Measurements from ENCODE around the gene PARD3.

DNA sequence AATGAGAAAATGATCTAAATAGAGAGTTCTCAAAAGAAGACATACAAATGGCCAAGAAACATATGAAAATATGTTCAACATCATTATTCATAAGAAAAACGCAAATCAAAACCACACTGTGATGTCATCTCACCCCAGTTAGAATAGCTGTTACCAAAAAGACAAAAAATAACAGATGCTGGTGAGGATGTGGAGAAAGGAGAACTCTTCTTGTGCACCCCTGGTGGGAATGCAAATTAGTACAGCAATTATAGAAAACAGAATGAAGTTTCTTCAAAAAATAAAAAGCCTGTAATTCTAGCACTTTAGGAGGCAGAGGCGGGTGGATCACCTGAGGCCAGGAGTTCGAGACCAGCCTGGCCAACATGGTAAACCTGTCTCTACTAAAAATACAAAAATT is 199.3 kb downstream of the PARD3 start:
- no peak for TF ChIP-seq EZH2 (IDR thresholded peaks at IDR 0.05; ENCODE audit: insufficient read depth, poor library complexity, severe bottlenecking)
- TF ChIP-seq EZH2phosphoT487 (IDR thresholded peaks at IDR 0.05; ENCODE audit: insufficient read depth, low read depth) = no peak
